Transverse colon (tissue), 4 donors: ENCODE results near the gene DIO2. TPM values are rescaled to one million over a fixed set of nuclear protein-coding genes. Genes with fewer than 3 reads are reported as not detected.

Source experiments
- DNase-seq: peaks from one replicate; pipeline ENCODE4 v3.0.0-alpha.2; 2019
- H3K27ac ChIP-seq, 4 donors: fragments of 200-600 bp; sonication (generic); 2 replicates each; pipeline ENCODE4 v1.5.1; 2016 to 2018; ENCODE audit warnings: inconsistent platforms in 4 of 4
- H3K27me3 ChIP-seq: fragments of 200-600 bp; sonication (generic); 2 replicates; pipeline ENCODE4 v1.5.1; 2017; ENCODE audit warnings: inconsistent platforms
- H3K36me3 ChIP-seq, 4 donors: fragments of 200-600 bp; sonication (generic); 2 replicates each; pipeline ENCODE4 v1.5.1; 2017 to 2019; ENCODE audit warnings: inconsistent platforms in 4 of 4
- H3K4me1 ChIP-seq, 4 donors: fragments of 200-600 bp; sonication (generic); 2 replicates each; pipeline ENCODE4 v1.5.1; 2017 to 2020; ENCODE audit warnings: inconsistent platforms in 4 of 4
- H3K4me3 ChIP-seq, 4 donors: fragments of 200-600 bp; sonication (generic); 1 replicate in 1 of 4; 2 replicates in 3 of 4; pipeline versions ENCODE4 v1.5.1 to v1.6.1; 2017 to 2019; ENCODE audit warnings: inconsistent platforms in 4 of 4
- H3K9me3 ChIP-seq, 2 donors: fragments of 200-600 bp; sonication (generic); 2 replicates each; pipeline ENCODE4 v1.5.1; 2017 to 2019; ENCODE audit warnings: inconsistent platforms in 2 of 2
- CTCF ChIP-seq, 5 experiments: fragments of 200-600 bp in 3 of 5; fragments of 450-650 bp in 2 of 5; sonication (generic) in 3 of 5; IDR thresholded peaks; 1 replicate in 2 of 5; 2 replicates in 3 of 5; pipeline ENCODE4 v1.5.1; 2016 to 2017; ENCODE audit warnings: antibody characterized with exemption in 5 of 5, inconsistent platforms in 3 of 5, mild to moderate bottlenecking in 2 of 5, moderate library complexity in 1 of 5
- EP300 ChIP-seq: sonication (generic); formaldehyde crosslinking; IDR thresholded peaks from one replicate; pipeline ENCODE4 v1.6.1; 2017; ENCODE audit warnings: antibody characterized with exemption, low read depth
- POLR2A ChIP-seq: fragments of 450-650 bp; IDR thresholded peaks from one replicate; pipeline ENCODE4 v1.6.1; 2016; ENCODE audit warnings: antibody characterized with exemption, mild to moderate bottlenecking, moderate library complexity
- POLR2AphosphoS5 ChIP-seq, 3 donors: sonication (generic); formaldehyde crosslinking; IDR thresholded peaks; one replicate each; pipeline ENCODE4 v1.6.1; 2016; ENCODE audit warnings: antibody characterized with exemption in 3 of 3
- WGBS, 2 donors: methylation state at CpG; one replicate each; pipeline ENCODE4 v1.1.5; 2018; ENCODE audit warnings: low coverage in 1 of 2; 5-methylcytosine and 5-hydroxymethylcytosine counted together
- in situ Hi-C, 4 donors: fragments of 200-750 bp; cut with MboI; loops; one replicate each; pipeline versions ENCODE4 v1.15.0 to v1.15.1; 2017; ENCODE audit warnings: low sequenced_read_pairs in 3 of 4, low pct_ligation_motif_present in 1 of 4, low pct_unique_long_range_greater_than_20kb in 1 of 4
- intact Hi-C: fragments of 100-400 bp; cut with DNase I; formaldehyde crosslinking; loops from one replicate; pipeline ENCODE4 v1.15.1; 2023; ENCODE audit warnings: low total_unique reads
- total RNA-seq, 4 donors: library from RNA; depleted of rRNA; stranded (reverse); fragments of >200 nt; gene quantifications; one replicate each; pipeline ENCODE4 v1.1.0, GENCODE V29; 2016

The DIO2 gene
- total RNA-seq, 4 donors from 2014 or later = 0.68 to 4.0 (median 0.95) TPM; not detected in 1

- Histone ChIP-seq H3K9me3 (no peaks in the 10 kb centered on the region), H3K27me3 (no peaks in the 10 kb centered on the region), H3K27ac (no peak overlapping the region), H3K4me1 (no peaks in the 10 kb centered on the region), H3K36me3 (no peaks in the 10 kb centered on the region), H3K4me3 (no peak overlapping the region)
- no peak for DNase-seq
- intact Hi-C loops (no loop called here), in situ Hi-C loops (no loop called here)
- TF ChIP-seq POLR2A (no peak), CTCF (IDR thresholded peaks at IDR 0.05) (no peak), EP300 (no peak), POLR2AphosphoS5 (IDR thresholded peaks at IDR 0.05) (no peak)
- 72 to 83% methylated on average over 1 of the region's 1 CpG for WGBS, 2 donors
Observed at GRCh38 chr14:80150301-80150700, 61.0 kb downstream of the DIO2 start.
